Measurements from ENCODE around the gene TFAM.

- TF ChIP-seq MAX (IDR thresholded peaks at IDR 0.05) (no peak), BCL11A (IDR thresholded peaks at IDR 0.05; ENCODE audit: low read depth in 2 of 2, low read length in 2 of 2) (no peak), CTCF (IDR thresholded peaks at IDR 0.05; ENCODE audit: control extremely low read depth in 1 of 3, insufficient read depth in 1 of 3, low read depth in 1 of 3, low read length in 3 of 3) (no peak), POLR2A (IDR thresholded peaks at IDR 0.05; ENCODE audit: control extremely low read depth in 1 of 2, low read depth in 2 of 2, low read length in 2 of 2) (no peak), EZH2 (IDR thresholded peaks at IDR 0.05; ENCODE audit: low read depth, low read length, severe bottlenecking) (no peak), TCF12 (IDR thresholded peaks at IDR 0.05; ENCODE audit: low read depth, low read length) (no peak), JUND (IDR thresholded peaks at IDR 0.05; ENCODE audit: low read length) (no peak), CREB1 (IDR thresholded peaks at IDR 0.05) (no peak), TEAD4 (IDR thresholded peaks at IDR 0.05; ENCODE audit: low read depth, low read length) (no peak), JUN (IDR thresholded peaks at IDR 0.05; ENCODE audit: low read depth, low read length) (no peak), SIN3A (conservative IDR thresholded peaks at IDR 0.05 in 1 of 2, IDR thresholded peaks at IDR 0.05 in 1 of 2; ENCODE audit: low read depth in 1 of 2, low read length in 2 of 2) (no peak), RFX5 (IDR thresholded peaks at IDR 0.05; ENCODE audit: borderline replicate concordance, low read depth, low read length) (no peak), ATF3 (IDR thresholded peaks at IDR 0.05; ENCODE audit: insufficient read depth, low read depth, low read length) (no peak), ATF2 (IDR thresholded peaks at IDR 0.05; ENCODE audit: low read length) (no peak)
Observed at GRCh38 chr10:58367069-58367468, 18.1 kb upstream of the TFAM start.

Measured in H1 (cell line).